Spleen (tissue), 11 donors: ENCODE measurements around the gene FN3KRP. TPM values are rescaled to one million over a fixed set of nuclear protein-coding genes. Genes with fewer than 3 reads are reported as not detected.

Source experiments
- DNase-seq: peaks from one replicate; pipeline ENCODE4 v3.0.0-alpha.2; 2020
- H3K27ac ChIP-seq, 8 donors: fragments of 200-600 bp; sonication (generic) in 7 of 8; 1 replicate in 4 of 8; 2 replicates in 4 of 8; pipeline versions ENCODE4 v1.5.0 to v1.8.0; 2016 to 2021; ENCODE audit warnings: inconsistent platforms in 4 of 8, mild to moderate bottlenecking in 4 of 8, moderate library complexity in 1 of 8
- H3K27me3 ChIP-seq, 7 donors: fragments of 200-600 bp; sonication (generic) in 6 of 7; replicated peaks in 1 of 7; 1 replicate in 4 of 7; 2 replicates in 3 of 7; pipeline versions ENCODE4 v1.5.0 to v1.8.0; 2016 to 2021; ENCODE audit warnings: inconsistent platforms in 3 of 7, mild to moderate bottlenecking in 1 of 7
- H3K36me3 ChIP-seq, 6 donors: fragments of 200-600 bp; sonication (generic) in 5 of 6; 1 replicate in 4 of 6; 2 replicates in 2 of 6; pipeline versions ENCODE4 v1.5.0 to v1.8.0; 2016 to 2021; ENCODE audit warnings: inconsistent platforms in 2 of 6
- H3K4me1 ChIP-seq, 6 donors: fragments of 200-600 bp; sonication (generic) in 5 of 6; 1 replicate in 3 of 6; 2 replicates in 3 of 6; pipeline versions ENCODE4 v1.5.0 to v1.8.0; 2016 to 2021; ENCODE audit warnings: inconsistent platforms in 3 of 6
- H3K4me3 ChIP-seq, 8 donors: fragments of 200-600 bp; sonication (generic) in 7 of 8; 1 replicate in 4 of 8; 2 replicates in 4 of 8; pipeline versions ENCODE4 v1.5.0 to v1.8.0; 2016 to 2021; ENCODE audit warnings: inconsistent platforms in 4 of 8, mild to moderate bottlenecking in 4 of 8, moderate library complexity in 2 of 8
- H3K9me3 ChIP-seq, 8 donors: fragments of 200-600 bp; sonication (generic) in 7 of 8; 1 replicate in 4 of 8; 2 replicates in 4 of 8; pipeline versions ENCODE4 v1.5.0 to v1.8.0; 2016 to 2021; ENCODE audit warnings: inconsistent platforms in 4 of 8
- POLR2A ChIP-seq, 3 donors: fragments of 450-650 bp; IDR thresholded peaks; one replicate each; pipeline ENCODE4 v1.5.1; 2017; ENCODE audit warnings: antibody characterized with exemption in 3 of 3, mild to moderate bottlenecking in 1 of 3
- POLR2AphosphoS5 ChIP-seq, 3 donors: sonication (generic); formaldehyde crosslinking; IDR thresholded peaks; one replicate each; pipeline ENCODE4 v1.5.1; 2017; ENCODE audit warnings: antibody characterized with exemption in 3 of 3
- WGBS, 5 donors: extraction: QIAGEN DNeasy Blood & Tissue Kit in 3 of 5; methylation state at CpG; one replicate each; pipeline versions ENCODE4 v1.1.5 to v1.1.7; 2013 to 2018; 5-methylcytosine and 5-hydroxymethylcytosine counted together
- intact Hi-C: fragments of 100-400 bp; cut with DNase I; formaldehyde crosslinking; loops from one replicate; pipeline ENCODE4 v1.15.0; 2023; ENCODE audit warnings: low total_unique reads
- polyA plus RNA-seq, 3 donors: library from polyadenylated mRNA; stranded (reverse); fragments of 200-250 nt; gene quantifications; one replicate each; pipeline ENCODE4 v1.2.1, GENCODE V29; 2013
- total RNA-seq, 7 donors: library from RNA; depleted of rRNA in 3 of 7; stranded (reverse); fragments of >200 nt in 3 of 7; fragmentation: NEBNext Ultra II Directional in 4 of 7; extraction: Animal tissue kit (Norgen Biotek cat#: 25700) in 4 of 7; gene quantifications; one replicate each; pipeline versions ENCODE4 v1.1.0 to v1.2.1, GENCODE V29; 2016 to 2021
- TF ChIP-seq, protein P1 (sequence below), 11 experiments: fragments of 200-600 bp in 7 of 11; fragments of 450-650 bp in 4 of 11; sonication (generic) in 4 of 11; IDR thresholded peaks in 8 of 11; conservative IDR thresholded peaks in 3 of 11; 1 replicate in 7 of 11; 2 replicates in 4 of 11; pipeline versions ENCODE4 v1.4.0 to v1.8.0; 2016 to 2021; ENCODE audit warnings: antibody characterized with exemption in 11 of 11, inconsistent platforms in 4 of 11, mild to moderate bottlenecking in 1 of 11
- donor health status: healthy with polysubstance abuse.
- donor health status: DM: no; HTN: no; CAD: no; lungs with moderate emphysema.
- donor health status: DM: no; HTN: no; CAD: no.
- donor health status: Bipolar disorder and iron deficiency.
- donor health status: healthy.
- donor health status: DM: no; HTN: no; CAD: no.
- donor health status: DM: yes; HTN: yes; CAD: no.

Gene FN3KRP
- total and polyA plus RNA-seq, 10 donors = 16.3 to 35.1 (median 24.8) TPM

DNA sequence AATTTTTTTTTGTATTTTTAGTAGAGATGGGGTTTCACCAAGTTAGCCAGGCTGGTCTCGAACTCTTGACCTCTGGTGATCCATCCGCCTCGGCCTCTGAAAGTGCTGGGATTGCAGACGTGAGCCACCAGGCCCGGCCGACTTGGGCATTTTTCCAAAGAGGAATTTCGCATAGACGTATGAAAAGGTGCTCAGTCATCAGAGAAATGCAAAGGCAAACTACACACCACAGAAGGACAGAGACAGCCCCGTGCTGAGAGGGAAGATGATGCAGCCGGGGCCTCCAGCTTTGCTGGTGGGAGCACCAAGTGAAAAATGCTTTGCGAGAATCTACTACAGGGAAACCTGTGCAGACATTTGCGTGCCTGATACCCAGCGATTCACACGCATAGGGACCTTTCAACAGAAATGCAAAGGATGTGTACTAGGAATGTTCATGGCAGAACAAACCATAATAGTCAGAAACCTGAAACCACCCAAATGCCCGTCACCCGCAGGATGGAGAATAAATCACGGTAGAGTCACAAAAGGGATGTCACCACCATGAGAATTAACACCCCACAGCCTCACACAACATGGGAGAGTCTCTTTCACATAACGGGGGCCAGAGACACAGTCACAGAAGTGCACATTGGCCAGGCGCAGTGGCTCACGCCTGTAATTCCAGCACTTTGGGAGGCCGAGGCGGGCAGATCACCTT is 23.2 kb upstream of the FN3KRP start:
- TF ChIP-seq POLR2AphosphoS5 (IDR thresholded peaks at IDR 0.05) (no peak), POLR2A (IDR thresholded peaks at IDR 0.05) (no peak)
- TF ChIP-seq, protein P1, sequence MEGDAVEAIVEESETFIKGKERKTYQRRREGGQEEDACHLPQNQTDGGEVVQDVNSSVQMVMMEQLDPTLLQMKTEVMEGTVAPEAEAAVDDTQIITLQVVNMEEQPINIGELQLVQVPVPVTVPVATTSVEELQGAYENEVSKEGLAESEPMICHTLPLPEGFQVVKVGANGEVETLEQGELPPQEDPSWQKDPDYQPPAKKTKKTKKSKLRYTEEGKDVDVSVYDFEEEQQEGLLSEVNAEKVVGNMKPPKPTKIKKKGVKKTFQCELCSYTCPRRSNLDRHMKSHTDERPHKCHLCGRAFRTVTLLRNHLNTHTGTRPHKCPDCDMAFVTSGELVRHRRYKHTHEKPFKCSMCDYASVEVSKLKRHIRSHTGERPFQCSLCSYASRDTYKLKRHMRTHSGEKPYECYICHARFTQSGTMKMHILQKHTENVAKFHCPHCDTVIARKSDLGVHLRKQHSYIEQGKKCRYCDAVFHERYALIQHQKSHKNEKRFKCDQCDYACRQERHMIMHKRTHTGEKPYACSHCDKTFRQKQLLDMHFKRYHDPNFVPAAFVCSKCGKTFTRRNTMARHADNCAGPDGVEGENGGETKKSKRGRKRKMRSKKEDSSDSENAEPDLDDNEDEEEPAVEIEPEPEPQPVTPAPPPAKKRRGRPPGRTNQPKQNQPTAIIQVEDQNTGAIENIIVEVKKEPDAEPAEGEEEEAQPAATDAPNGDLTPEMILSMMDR (IDR thresholded peaks at IDR 0.05 in 8 of 11, conservative IDR thresholded peaks at IDR 0.05 in 3 of 11) = no peak
- Histone ChIP-seq H3K36me3 (no peaks in the 10 kb centered on the region), H3K27me3 (peaks cover 0 to 18% (median 3%) of the 10 kb centered on the region in 7 donors), H3K4me3 (no peak overlapping the region), H3K9me3 (peaks cover 0 to 21% (median 13%) of the 10 kb centered on the region in 8 donors), H3K27ac (no peak overlapping the region), H3K4me1 (peaks cover 6 to 15% (median 13%) of the 10 kb centered on the region in 6 donors)
- no peak for DNase-seq
- intact Hi-C loops = no loop called here
- 93 to 96% (median 95%) methylated on average over 22 of the region's 22 CpGs for WGBS, 5 donors

DNA sequence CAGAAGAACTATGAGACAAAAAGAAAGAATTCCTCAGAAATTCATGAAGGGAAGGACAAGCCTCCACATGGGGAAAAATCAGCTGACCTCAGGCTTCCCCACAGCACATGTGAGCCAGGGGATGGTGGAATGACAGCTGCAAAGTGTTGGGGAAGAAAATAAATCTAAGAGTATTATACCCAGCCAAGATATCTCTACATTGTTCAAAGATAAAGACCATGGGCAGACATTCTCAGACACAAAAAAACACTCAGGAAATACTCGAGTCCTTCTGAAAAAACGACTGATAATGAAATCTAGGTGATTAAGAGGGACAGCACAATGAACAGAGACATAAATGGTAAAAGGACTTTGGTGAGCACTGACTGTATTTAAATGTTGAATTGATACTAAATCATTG is 21.9 kb upstream of the FN3KRP start:
- Histone ChIP-seq H3K36me3 (no peaks in the 10 kb centered on the region), H3K4me3 (no peak overlapping the region), H3K9me3 (peaks cover 0 to 21% (median 13%) of the 10 kb centered on the region in 8 donors), H3K27ac (no peak overlapping the region), H3K4me1 (peaks cover 10 to 24% (median 21%) of the 10 kb centered on the region in 6 donors), H3K27me3 (peaks cover 0 to 18% (median 3%) of the 10 kb centered on the region in 7 donors)
- no peak for DNase-seq
- intact Hi-C loops = no loop called here
- TF ChIP-seq, protein P1 (IDR thresholded peaks at IDR 0.05 in 8 of 11, conservative IDR thresholded peaks at IDR 0.05 in 3 of 11) = no peak
- no peak for TF ChIP-seq POLR2A (IDR thresholded peaks at IDR 0.05)
- WGBS, 5 donors = 48 to 82% (median 70%) methylated on average over 2 of the region's 2 CpGs

DNA sequence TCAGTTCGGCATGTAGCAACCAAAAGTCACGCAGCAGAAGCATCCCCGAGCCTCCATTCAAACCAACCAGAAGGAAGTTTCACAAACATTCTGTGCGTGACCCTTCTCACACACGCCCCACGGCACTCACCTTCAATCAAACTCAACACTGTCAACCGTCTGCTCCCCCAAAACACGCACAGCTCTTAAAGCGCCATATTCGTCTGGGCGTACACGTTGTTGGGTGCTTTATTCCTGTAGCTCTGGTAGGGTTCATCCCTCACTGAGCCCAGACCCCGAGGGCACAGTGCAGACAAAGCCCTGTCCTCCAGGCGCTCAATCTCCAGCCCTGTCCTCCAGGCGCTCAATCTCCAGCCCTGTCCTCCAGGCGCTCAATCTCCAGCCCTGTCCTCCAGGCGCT is 20.2 kb upstream of the FN3KRP start:
- TF ChIP-seq POLR2AphosphoS5 (IDR thresholded peaks at IDR 0.05) (no peak), POLR2A (IDR thresholded peaks at IDR 0.05) (no peak)
- TF ChIP-seq, protein P1 (IDR thresholded peaks at IDR 0.05 in 8 of 11, conservative IDR thresholded peaks at IDR 0.05 in 3 of 11) = no peak
- H3K27me3 ChIP-seq = peaks cover 0 to 18% (median 3%) of the 10 kb centered on the region in 7 donors
- no peak overlapping the region for H3K4me3 ChIP-seq
- H3K27ac ChIP-seq = no peak overlapping the region
- peaks cover 10 to 26% (median 22%) of the 10 kb centered on the region in 6 donors for H3K4me1 ChIP-seq
- H3K9me3 ChIP-seq = peaks cover 0 to 21% (median 13%) of the 10 kb centered on the region in 8 donors
- 90 to 97% (median 94%) methylated on average over 15 to 17 of the region's 17 CpGs for WGBS, 5 donors
- DNase-seq = no peak
- intact Hi-C loops = no loop called here
- no peaks in the 10 kb centered on the region for H3K36me3 ChIP-seq
